Neural progenitor cell (in vitro differentiated cells): ENCODE data around the gene SLCO2B1.

Experiments used
- EZH2 ChIP-seq: fragments of 200-600 bp; sonication (generic); IDR thresholded peaks from 2 replicates; pipeline ENCODE4 v1.6.1; 2017; ENCODE audit warnings: antibody characterized with exemption, mild to moderate bottlenecking, moderate library complexity
- EZH2phosphoT487 ChIP-seq: fragments of 200-600 bp; sonication (generic); IDR thresholded peaks from 2 replicates; pipeline ENCODE4 v1.6.1; 2017; ENCODE audit warnings: antibody characterized with exemption
- TF ChIP-seq, protein P1 (sequence below): fragments of 200-600 bp; sonication (generic); IDR thresholded peaks from 2 replicates; pipeline ENCODE4 v1.5.1; 2017; ENCODE audit warnings: antibody characterized with exemption, mild to moderate bottlenecking

DNA sequence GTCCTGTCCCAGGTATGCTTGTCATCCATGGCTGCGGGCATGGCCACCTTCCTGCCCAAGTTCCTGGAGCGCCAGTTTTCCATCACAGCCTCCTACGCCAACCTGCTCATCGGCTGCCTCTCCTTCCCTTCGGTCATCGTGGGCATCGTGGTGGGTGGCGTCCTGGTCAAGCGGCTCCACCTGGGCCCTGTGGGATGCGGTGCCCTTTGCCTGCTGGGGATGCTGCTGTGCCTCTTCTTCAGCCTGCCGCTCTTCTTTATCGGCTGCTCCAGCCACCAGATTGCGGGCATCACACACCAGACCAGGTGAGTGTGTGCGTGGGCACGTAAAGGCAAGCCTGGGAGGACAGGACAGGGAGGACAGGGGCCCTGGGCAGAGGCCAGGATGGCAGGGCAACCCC is 42.4 kb downstream of the SLCO2B1 start:
- TF ChIP-seq, protein P1, sequence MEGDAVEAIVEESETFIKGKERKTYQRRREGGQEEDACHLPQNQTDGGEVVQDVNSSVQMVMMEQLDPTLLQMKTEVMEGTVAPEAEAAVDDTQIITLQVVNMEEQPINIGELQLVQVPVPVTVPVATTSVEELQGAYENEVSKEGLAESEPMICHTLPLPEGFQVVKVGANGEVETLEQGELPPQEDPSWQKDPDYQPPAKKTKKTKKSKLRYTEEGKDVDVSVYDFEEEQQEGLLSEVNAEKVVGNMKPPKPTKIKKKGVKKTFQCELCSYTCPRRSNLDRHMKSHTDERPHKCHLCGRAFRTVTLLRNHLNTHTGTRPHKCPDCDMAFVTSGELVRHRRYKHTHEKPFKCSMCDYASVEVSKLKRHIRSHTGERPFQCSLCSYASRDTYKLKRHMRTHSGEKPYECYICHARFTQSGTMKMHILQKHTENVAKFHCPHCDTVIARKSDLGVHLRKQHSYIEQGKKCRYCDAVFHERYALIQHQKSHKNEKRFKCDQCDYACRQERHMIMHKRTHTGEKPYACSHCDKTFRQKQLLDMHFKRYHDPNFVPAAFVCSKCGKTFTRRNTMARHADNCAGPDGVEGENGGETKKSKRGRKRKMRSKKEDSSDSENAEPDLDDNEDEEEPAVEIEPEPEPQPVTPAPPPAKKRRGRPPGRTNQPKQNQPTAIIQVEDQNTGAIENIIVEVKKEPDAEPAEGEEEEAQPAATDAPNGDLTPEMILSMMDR = no peak
- TF ChIP-seq EZH2 = no peak
- no peak for TF ChIP-seq EZH2phosphoT487
